CD14-positive monocyte (primary cell): ENCODE measurements around the gene IGSF9. TPM values are rescaled to one million over a fixed set of nuclear protein-coding genes. Genes with fewer than 3 reads are reported as not detected.

Experiments
- DNase-seq, 3 donors: peaks; one replicate each; pipeline ENCODE4 v3.0.0-alpha.2; 2011 to 2022
- H2AFZ ChIP-seq: 2 replicates; pipeline ENCODE4 v1.6.0; 2012; ENCODE audit warnings: mild to moderate bottlenecking, low read depth, low read length, inconsistent platforms; ENCODE audit not compliant: insufficient read depth, poor library complexity, severe bottlenecking
- H3K27ac ChIP-seq, 2 donors: 1 replicate in 1 of 2; 2 replicates in 1 of 2; pipeline ENCODE4 v1.5.1; 2012 to 2013; ENCODE audit warnings: low read length in 2 of 2, control low read depth in 1 of 2, inconsistent platforms in 1 of 2, low read depth in 1 of 2, mild to moderate bottlenecking in 1 of 2
- H3K27me3 ChIP-seq, 2 donors: one replicate each; pipeline versions ENCODE4 v1.6.0 to v1.6.1; 2011 to 2013; ENCODE audit warnings: low read length in 2 of 2; ENCODE audit not compliant: control insufficient read depth in 2 of 2, insufficient read depth in 2 of 2
- H3K36me3 ChIP-seq, 2 donors: replicated peaks in 1 of 2; 1 replicate in 1 of 2; 2 replicates in 1 of 2; pipeline versions ENCODE4 v1.5.1 to v1.6.1; 2012 to 2013; ENCODE audit warnings: low read length in 2 of 2, control low read depth in 1 of 2, inconsistent platforms in 1 of 2, mild to moderate bottlenecking in 1 of 2; ENCODE audit not compliant: insufficient read depth in 2 of 2, control insufficient read depth in 1 of 2
- H3K4me1 ChIP-seq, 2 donors: 1 replicate in 1 of 2; 2 replicates in 1 of 2; pipeline versions ENCODE4 v1.5.1 to v1.6.1; 2012 to 2013; ENCODE audit warnings: low read length in 2 of 2, control low read depth in 1 of 2, inconsistent platforms in 1 of 2, mild to moderate bottlenecking in 1 of 2, moderate library complexity in 1 of 2; ENCODE audit not compliant: insufficient read depth in 2 of 2, control insufficient read depth in 1 of 2
- H3K4me2 ChIP-seq: replicated peaks from 2 replicates; pipeline ENCODE3; 2012; ENCODE audit warnings: low read length, moderate library complexity, mild to moderate bottlenecking; ENCODE audit not compliant: poor library complexity, severe bottlenecking; ENCODE audit errors: extremely low read depth
- H3K4me3 ChIP-seq, 3 experiments: fragments of 200-600 bp in 1 of 3; sonication (generic) in 1 of 3; replicated peaks in 1 of 3; 1 replicate in 2 of 3; 2 replicates in 1 of 3; pipeline ENCODE4 v1.5.1; 2011 to 2013; ENCODE audit warnings: low read length in 3 of 3, mild to moderate bottlenecking in 3 of 3, control low read depth in 2 of 3, low read depth in 2 of 3, inconsistent platforms in 1 of 3, moderate library complexity in 1 of 3
- H3K79me2 ChIP-seq: 2 replicates; pipeline ENCODE4 v1.6.0; 2012; ENCODE audit warnings: mild to moderate bottlenecking, control low read depth, inconsistent platforms, low read length, moderate library complexity; ENCODE audit not compliant: insufficient read depth
- H3K9ac ChIP-seq: 2 replicates; pipeline ENCODE4 v1.6.0; 2017; ENCODE audit warnings: low read length, mild to moderate bottlenecking; ENCODE audit not compliant: insufficient read depth, poor library complexity, severe bottlenecking
- H3K9me3 ChIP-seq, 2 donors: replicated peaks in 1 of 2; 1 replicate in 1 of 2; 2 replicates in 1 of 2; pipeline versions ENCODE4 v1.5.1 to v1.6.1; 2012 to 2013; ENCODE audit warnings: low read length in 2 of 2, control low read depth in 1 of 2; ENCODE audit not compliant: control insufficient read depth in 1 of 2, insufficient read depth in 1 of 2
- H4K20me1 ChIP-seq: 2 replicates; pipeline ENCODE4 v1.6.0; 2012; ENCODE audit warnings: mild to moderate bottlenecking, low read length, control low read depth, moderate library complexity; ENCODE audit not compliant: insufficient read depth
- H3K27ac Mint-ChIP-seq, 7 donors: one replicate each; pipeline ENCODE4 v1.8.0; 2020; ENCODE audit warnings: mild to moderate bottlenecking in 7 of 7, mixed read lengths in 7 of 7, moderate library complexity in 6 of 7, inconsistent platforms in 2 of 7
- H3K27me3 Mint-ChIP-seq, 3 donors: one replicate each; pipeline ENCODE4 v1.8.0; 2021 to 2022; ENCODE audit warnings: low read depth in 3 of 3, mild to moderate bottlenecking in 3 of 3, mixed read lengths in 3 of 3, moderate library complexity in 3 of 3, inconsistent platforms in 1 of 3
- H3K36me3 Mint-ChIP-seq, 2 donors: one replicate each; pipeline ENCODE4 v1.8.0; 2020; ENCODE audit warnings: mixed read lengths in 2 of 2, inconsistent platforms in 1 of 2, mild to moderate bottlenecking in 1 of 2
- H3K4me1 Mint-ChIP-seq: one replicate; pipeline ENCODE4 v1.8.0; 2020; ENCODE audit warnings: mild to moderate bottlenecking, mixed read lengths
- H3K4me3 Mint-ChIP-seq, 2 donors: one replicate each; pipeline ENCODE4 v1.8.0; 2020; ENCODE audit warnings: mild to moderate bottlenecking in 2 of 2, mixed read lengths in 2 of 2, moderate library complexity in 1 of 2
- H3K9me3 Mint-ChIP-seq, 7 donors: one replicate each; pipeline ENCODE4 v1.8.0; 2020 to 2022; ENCODE audit warnings: mixed read lengths in 7 of 7, mild to moderate bottlenecking in 6 of 7, moderate library complexity in 6 of 7, inconsistent platforms in 2 of 7
- CTCF ChIP-seq: fragments of 200-600 bp; IDR thresholded peaks from one replicate; pipeline ENCODE4 v1.8.0; 2022; ENCODE audit warnings: antibody characterized with exemption, mild to moderate bottlenecking
- WGBS: methylation state at CpG from one replicate; pipeline ENCODE4 v1.1.5; 2013; ENCODE audit warnings: missing lambda C conversion rate; ENCODE audit not compliant: insufficient coverage; 5-methylcytosine and 5-hydroxymethylcytosine counted together
- intact Hi-C, 2 donors: fragments of 100-400 bp; cut with micrococcal nuclease; formaldehyde crosslinking; loops; one replicate each; pipeline versions ENCODE4 v1.15.0 to v1.15.1; 2023
- polyA plus RNA-seq, 3 donors: library from polyadenylated mRNA; depleted of rRNA in 1 of 3; unstranded in 2 of 3; stranded (reverse) in 1 of 3; fragments of 300-500 nt in 2 of 3; fragments of >200 nt in 1 of 3; fragmentation: Illumina TruSeq in 2 of 3; gene quantifications; 1 replicate in 2 of 3; 2 replicates in 1 of 3; pipeline ENCODE4 v1.2.3, GENCODE V29; 2012 to 2021

Gene IGSF9
- polyA plus RNA-seq, 3 donors = 0.04 TPM; not detected in 2

GRCh38 chr1:159924025-159924790 is 21.2 kb downstream of the IGSF9 start:
- Histone ChIP-seq H3K9me3 (no peaks in the 10 kb centered on the region), H3K4me3 (peak overlapping the region; percentile 76 to 96 (median 94)), H2AFZ (no peak overlapping the region), H3K4me1 (peaks cover 39 to 43% of the 10 kb centered on the region in 2 donors), H3K27me3 (no peaks in the 10 kb centered on the region), H4K20me1 (peaks cover 35% of the 10 kb centered on the region), H3K27ac (peak overlapping the region; percentile 95 to 99), H3K4me2 (peak overlapping the region; percentile 78), H3K79me2 (peaks cover 68% of the 10 kb centered on the region), H3K9ac (peak overlapping the region; percentile 100), H3K36me3 (peaks cover 16 to 18% of the 10 kb centered on the region in 2 donors)
- intact Hi-C loops = loop anchor here in 1 of 2 donors (10.0 kb wide), 1 partner anchor 421 kb away; the partner anchor contains the start of genes COPA and NCSTN
- peaks cover 0 to 3% (median 0%) of the 10 kb centered on the region in 7 donors for H3K9me3 Mint-ChIP-seq
- peak overlapping the region; percentile 96 to 97 for H3K4me3 Mint-ChIP-seq
- peak overlapping the region; percentile 97 to 100 (median 100) for H3K27ac Mint-ChIP-seq
- H3K27me3 Mint-ChIP-seq = peaks cover 5 to 18% (median 11%) of the 10 kb centered on the region in 3 donors
- DNase-seq = peak; percentile 85 to 94 (median 91)
- 0% methylated on average over 29 of the region's 31 CpGs for WGBS
- TF ChIP-seq CTCF = no peak
- H3K4me1 Mint-ChIP-seq = peaks cover 42% of the 10 kb centered on the region
- peaks cover 31 to 37% of the 10 kb centered on the region in 2 donors for H3K36me3 Mint-ChIP-seq

- 0% methylated on average over 10 of the region's 20 CpGs for WGBS
- Mint-ChIP-seq H3K27me3 (peaks cover 5 to 18% (median 7%) of the 10 kb centered on the region in 3 donors), H3K27ac (peak overlapping the region; percentile 97 to 100 (median 100)), H3K36me3 (peaks cover 38 to 45% of the 10 kb centered on the region in 2 donors), H3K9me3 (peaks cover 0 to 3% (median 0%) of the 10 kb centered on the region in 7 donors), H3K4me1 (peaks cover 42% of the 10 kb centered on the region), H3K4me3 (peak overlapping the region; percentile 96 to 97)
- Histone ChIP-seq H4K20me1 (peaks cover 42% of the 10 kb centered on the region), H3K9ac (peak overlapping the region; percentile 100), H3K4me3 (peak overlapping the region; percentile 76 to 96 (median 94)), H3K4me1 (peaks cover 39 to 43% of the 10 kb centered on the region in 2 donors), H3K36me3 (peaks cover 24 to 26% of the 10 kb centered on the region in 2 donors), H3K9me3 (no peaks in the 10 kb centered on the region), H2AFZ (no peak overlapping the region), H3K79me2 (peaks cover 71% of the 10 kb centered on the region), H3K27me3 (no peaks in the 10 kb centered on the region), H3K4me2 (peak overlapping the region; percentile 78), H3K27ac (peak overlapping the region; percentile 95 to 99)
- DNase-seq = peak; percentile 96 to 99 (median 98)
- intact Hi-C loops = loop anchor here in 1 of 2 donors (10.0 kb wide), 1 partner anchor 421 kb away; the partner anchor contains the start of genes COPA and NCSTN
- TF ChIP-seq CTCF = no peak
These were observed 22.0 kb downstream of the IGSF9 start for GRCh38 chr1:159923203-159924024.
